ENCODE data around the gene PRKCE.

The PRKCE gene

GRCh38 chr2:46003903-46004473 lies 352.5 kb downstream of the PRKCE start:
- no peaks in the 10 kb centered on the region for H3K36me3 Mint-ChIP-seq (ENCODE audit: low read depth)
- ATAC-seq = no peak

GRCh38 chr2:46006473-46007025 lies 355.1 kb downstream of the PRKCE start:
- no peaks in the 10 kb centered on the region for H3K27me3 Mint-ChIP-seq
- DNase-seq (no peak), ATAC-seq (no peak)
- H3K4me1 Mint-ChIP-seq = peaks cover 2% of the 10 kb centered on the region
- H3K4me3 Mint-ChIP-seq = no peak overlapping the region
- no peak overlapping the region for H3K27ac Mint-ChIP-seq
- H3K9me3 Mint-ChIP-seq = no peaks in the 10 kb centered on the region
- H3K36me3 Mint-ChIP-seq (ENCODE audit: low read depth) = peaks cover under 1% of the 10 kb centered on the region

More at GRCh38 chr2:46003903-46004473, 352.5 kb downstream of the PRKCE start:
- Mint-ChIP-seq H3K9me3 (no peaks in the 10 kb centered on the region), H3K4me1 (no peaks in the 10 kb centered on the region), H3K27me3 (no peaks in the 10 kb centered on the region), H3K27ac (no peak overlapping the region), H3K4me3 (no peak overlapping the region)
- DNase-seq = no peak

- Mint-ChIP-seq H3K27me3 (no peaks in the 10 kb centered on the region), H3K4me1 (peaks cover 2% of the 10 kb centered on the region), H3K4me3 (no peak overlapping the region), H3K27ac (no peak overlapping the region), H3K36me3 (ENCODE audit: low read depth) (peaks cover 6% of the 10 kb centered on the region), H3K9me3 (no peaks in the 10 kb centered on the region)
- no peak for DNase-seq
- no peak for ATAC-seq
Observed at GRCh38 chr2:46007412-46007811, 355.9 kb downstream of the PRKCE start.

GRCh38 chr2:46008091-46008870 lies 356.8 kb downstream of the PRKCE start:
- no peak overlapping the region for H3K27ac Mint-ChIP-seq
- no peaks in the 10 kb centered on the region for H3K9me3 Mint-ChIP-seq
- H3K4me3 Mint-ChIP-seq = no peak overlapping the region
- DNase-seq = no peak
- H3K36me3 Mint-ChIP-seq (ENCODE audit: low read depth) = peaks cover 6% of the 10 kb centered on the region
- no peak for ATAC-seq
- no peaks in the 10 kb centered on the region for H3K27me3 Mint-ChIP-seq
- peaks cover 2% of the 10 kb centered on the region for H3K4me1 Mint-ChIP-seq

- peaks cover 2% of the 10 kb centered on the region for H3K4me1 Mint-ChIP-seq
- H3K4me3 Mint-ChIP-seq = no peak overlapping the region
- H3K9me3 Mint-ChIP-seq = no peaks in the 10 kb centered on the region
- H3K27me3 Mint-ChIP-seq = no peaks in the 10 kb centered on the region
- H3K36me3 Mint-ChIP-seq (ENCODE audit: low read depth) = peaks cover 6% of the 10 kb centered on the region
- no peak overlapping the region for H3K27ac Mint-ChIP-seq
- DNase-seq = no peak
- no peak for ATAC-seq
Observed at GRCh38 chr2:46009315-46009714, 357.8 kb downstream of the PRKCE start.

- no peak overlapping the region for H3K27ac Mint-ChIP-seq
- DNase-seq = no peak
- H3K9me3 Mint-ChIP-seq = no peaks in the 10 kb centered on the region
- ATAC-seq = no peak
- H3K4me1 Mint-ChIP-seq = peaks cover 2% of the 10 kb centered on the region
- no peaks in the 10 kb centered on the region for H3K27me3 Mint-ChIP-seq
- peaks cover 6% of the 10 kb centered on the region for H3K36me3 Mint-ChIP-seq (ENCODE audit: low read depth)
- no peak overlapping the region for H3K4me3 Mint-ChIP-seq
Observed at GRCh38 chr2:46009772-46010171, 358.3 kb downstream of the PRKCE start.

GRCh38 chr2:46010223-46010924 lies 358.9 kb downstream of the PRKCE start:
- H3K27me3 Mint-ChIP-seq = no peaks in the 10 kb centered on the region
- H3K4me1 Mint-ChIP-seq = peaks cover 2% of the 10 kb centered on the region
- no peaks in the 10 kb centered on the region for H3K9me3 Mint-ChIP-seq
- H3K36me3 Mint-ChIP-seq (ENCODE audit: low read depth) = peaks cover 6% of the 10 kb centered on the region
- ATAC-seq (no peak), DNase-seq (no peak)
- no peak overlapping the region for H3K27ac Mint-ChIP-seq
- H3K4me3 Mint-ChIP-seq = no peak overlapping the region

- ATAC-seq (peak; percentile 43), DNase-seq (no peak)
- H3K9me3 Mint-ChIP-seq = no peaks in the 10 kb centered on the region
- peaks cover 7% of the 10 kb centered on the region for H3K36me3 Mint-ChIP-seq (ENCODE audit: low read depth)
- H3K4me1 Mint-ChIP-seq = peaks cover 2% of the 10 kb centered on the region
- no peak overlapping the region for H3K4me3 Mint-ChIP-seq
- no peak overlapping the region for H3K27ac Mint-ChIP-seq
- H3K27me3 Mint-ChIP-seq = no peaks in the 10 kb centered on the region
Observed at GRCh38 chr2:46010925-46011490, 359.5 kb downstream of the PRKCE start.

- Mint-ChIP-seq H3K27ac (no peak overlapping the region), H3K9me3 (no peaks in the 10 kb centered on the region), H3K4me3 (no peak overlapping the region), H3K36me3 (ENCODE audit: low read depth) (peaks cover 12% of the 10 kb centered on the region), H3K4me1 (peaks cover 2% of the 10 kb centered on the region), H3K27me3 (no peaks in the 10 kb centered on the region)
- DNase-seq = no peak
- ATAC-seq = no peak
Observed at GRCh38 chr2:46012618-46013240, 361.3 kb downstream of the PRKCE start.

GRCh38 chr2:46013726-46014125 lies 362.3 kb downstream of the PRKCE start:
- no peak overlapping the region for H3K27ac Mint-ChIP-seq
- H3K4me3 Mint-ChIP-seq = no peak overlapping the region
- H3K4me1 Mint-ChIP-seq = peaks cover 2% of the 10 kb centered on the region
- H3K36me3 Mint-ChIP-seq (ENCODE audit: low read depth) = peaks cover 12% of the 10 kb centered on the region
- no peak for DNase-seq
- H3K27me3 Mint-ChIP-seq = no peaks in the 10 kb centered on the region
- no peaks in the 10 kb centered on the region for H3K9me3 Mint-ChIP-seq
- ATAC-seq = no peak

- H3K27ac Mint-ChIP-seq = no peak overlapping the region
- no peak overlapping the region for H3K4me3 Mint-ChIP-seq
Observed at GRCh38 chr2:46014911-46015654, 363.6 kb downstream of the PRKCE start.

GRCh38 chr2:46015671-46016070 lies 364.2 kb downstream of the PRKCE start:
- no peak for ATAC-seq
- Mint-ChIP-seq H3K4me3 (no peak overlapping the region), H3K4me1 (peaks cover 2% of the 10 kb centered on the region)

More at GRCh38 chr2:46014911-46015654, 363.6 kb downstream of the PRKCE start:
- H3K36me3 Mint-ChIP-seq (ENCODE audit: low read depth) = peaks cover 12% of the 10 kb centered on the region
- no peaks in the 10 kb centered on the region for H3K27me3 Mint-ChIP-seq
- peaks cover 2% of the 10 kb centered on the region for H3K4me1 Mint-ChIP-seq
- DNase-seq (no peak), ATAC-seq (no peak)
- no peaks in the 10 kb centered on the region for H3K9me3 Mint-ChIP-seq

GRCh38 chr2:46016091-46016490 lies 364.6 kb downstream of the PRKCE start:
- H3K4me3 Mint-ChIP-seq = no peak overlapping the region
- peaks cover 2% of the 10 kb centered on the region for H3K4me1 Mint-ChIP-seq
- H3K27me3 Mint-ChIP-seq = no peaks in the 10 kb centered on the region
- no peak for ATAC-seq
- H3K36me3 Mint-ChIP-seq (ENCODE audit: low read depth) = peaks cover 12% of the 10 kb centered on the region
- H3K9me3 Mint-ChIP-seq = no peaks in the 10 kb centered on the region
- H3K27ac Mint-ChIP-seq = no peak overlapping the region
- DNase-seq = no peak

More at GRCh38 chr2:46015671-46016070, 364.2 kb downstream of the PRKCE start:
- H3K27me3 Mint-ChIP-seq = no peaks in the 10 kb centered on the region
- no peak overlapping the region for H3K27ac Mint-ChIP-seq
- no peaks in the 10 kb centered on the region for H3K9me3 Mint-ChIP-seq
- DNase-seq = no peak
- peaks cover 12% of the 10 kb centered on the region for H3K36me3 Mint-ChIP-seq (ENCODE audit: low read depth)

Measured in activated naive CD8-positive, alpha-beta T cell treated with anti-CD3 and anti-CD28 coated beads, Interleukin-2, amount 50 U/mL, for 24 hours (primary cell).